MCF 10A (cell line): ENCODE data around the gene GULP1. TPM values are rescaled to one million over a fixed set of nuclear protein-coding genes. Genes with fewer than 3 reads are reported as not detected.

ENCODE experiments used
- BruUV-seq: library from RNA; stranded (reverse); fragments of 400-500 nt; replicated peaks from 2 replicates; lab custom pipeline; 2021; lab: Mats Ljungman, UMichigan
- CTCF ChIA-PET: fragments of 300-600 bp; sonication (Branson Sonifier 250); formaldehyde crosslinking; extraction: SDS; loops from one replicate; lab custom pipeline; 2021; ENCODE audit warnings: antibody characterized with exemption, inconsistent platforms; lab: Yijun Ruan, JAX
- POLR2A ChIA-PET: fragments of 300-600, 350-650 bp; sonication (Branson Sonifier 250); formaldehyde crosslinking; extraction: SDS; loops from one replicate; lab custom pipeline; 2020; ENCODE audit warnings: antibody characterized with exemption, inconsistent platforms; lab: Yijun Ruan, JAX
- DNase-seq: peaks from one replicate; pipeline ENCODE4 v3.0.0-alpha.2; 2018; ENCODE audit not compliant: unreplicated experiment
- H3K27ac Mint-ChIP-seq: one replicate; pipeline ENCODE4 v1.8.0; 2022; ENCODE audit warnings: mild to moderate bottlenecking, low read depth, mixed read lengths; ENCODE audit not compliant: unreplicated experiment
- H3K27me3 Mint-ChIP-seq: one replicate; pipeline ENCODE4 v1.8.0; 2022; ENCODE audit warnings: mixed read lengths; ENCODE audit not compliant: insufficient read depth, unreplicated experiment
- H3K36me3 Mint-ChIP-seq: one replicate; pipeline ENCODE4 v1.8.0; 2022; ENCODE audit warnings: mild to moderate bottlenecking, moderate library complexity, mixed read lengths; ENCODE audit not compliant: insufficient read depth, unreplicated experiment
- H3K4me1 Mint-ChIP-seq: one replicate; pipeline ENCODE4 v1.8.0; 2022; ENCODE audit warnings: mixed read lengths; ENCODE audit not compliant: insufficient read depth, unreplicated experiment
- H3K4me3 Mint-ChIP-seq: one replicate; pipeline ENCODE4 v1.8.0; 2022; ENCODE audit warnings: mild to moderate bottlenecking, moderate library complexity, mixed read lengths; ENCODE audit not compliant: unreplicated experiment
- H3K9me3 Mint-ChIP-seq: one replicate; pipeline ENCODE4 v1.8.0; 2022; ENCODE audit warnings: mixed read lengths; ENCODE audit not compliant: unreplicated experiment
- CTCF ChIP-seq: fragments of 200-600 bp; IDR thresholded peaks from one replicate; pipeline ENCODE4 v1.8.0; 2022; ENCODE audit warnings: antibody characterized with exemption, mild to moderate bottlenecking; ENCODE audit not compliant: unreplicated experiment
- intact Hi-C: fragments of 100-400 bp; cut with micrococcal nuclease; formaldehyde crosslinking; loops from 2 replicates; pipeline ENCODE4 v1.14.1; 2022
- total RNA-seq: library from RNA; stranded (reverse); gene quantifications from 2 replicates; pipeline ENCODE4 v1.2.3, GENCODE V29; 2022

The GULP1 gene
- total RNA-seq, 1 experiment from 2014 or later = 4.2 TPM

- intact Hi-C loops = no loop called here
- no peak for TF ChIP-seq CTCF
- Mint-ChIP-seq H3K27ac (no peak overlapping the region), H3K4me3 (no peak overlapping the region), H3K27me3 (no peaks in the 10 kb centered on the region), H3K36me3 (no peaks in the 10 kb centered on the region), H3K9me3 (no peaks in the 10 kb centered on the region), H3K4me1 (no peaks in the 10 kb centered on the region)
- DNase-seq = peak; percentile 6
- no TSS peak for BruUV-seq
- POLR2A ChIA-PET = no interaction called here
- CTCF ChIA-PET = no interaction called here
Measured at GRCh38 chr2:188596054-188596453, 304.4 kb downstream of the GULP1 start.

DNA sequence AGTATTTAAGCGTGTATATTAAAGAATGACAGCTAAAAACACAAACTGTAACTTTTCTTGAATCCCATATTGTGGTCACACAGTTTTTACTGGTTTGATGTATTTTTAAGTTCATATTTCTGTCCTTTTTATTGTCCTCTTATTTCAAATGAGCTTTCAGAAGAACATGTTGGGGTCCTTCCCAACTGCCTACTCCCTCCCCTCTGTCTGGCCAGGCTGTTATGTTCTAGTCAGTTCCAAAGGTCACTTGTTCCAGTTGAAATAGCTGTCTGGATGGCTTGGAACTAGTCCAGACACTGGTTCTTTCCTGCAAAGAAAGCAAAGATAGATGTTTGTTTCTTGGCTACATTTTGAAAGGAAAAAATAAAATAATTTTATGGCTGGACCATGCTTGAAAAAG is 306.9 kb downstream of the GULP1 start:
- no peaks in the 10 kb centered on the region for H3K27me3 Mint-ChIP-seq
- POLR2A ChIA-PET = interaction anchor here (0.6 kb wide), 3 partner anchors 45 to 467 kb away, joined by 3 read pairs; no protein-coding TSS in a partner anchor
- no TSS peak for BruUV-seq
- H3K9me3 Mint-ChIP-seq = no peaks in the 10 kb centered on the region
- H3K4me1 Mint-ChIP-seq = no peaks in the 10 kb centered on the region
- no peaks in the 10 kb centered on the region for H3K36me3 Mint-ChIP-seq
- CTCF ChIA-PET = no interaction called here
- intact Hi-C loops = no loop called here
- no peak for TF ChIP-seq CTCF
- no peak for DNase-seq
- no peak overlapping the region for H3K27ac Mint-ChIP-seq
- H3K4me3 Mint-ChIP-seq = no peak overlapping the region

- Mint-ChIP-seq H3K36me3 (no peaks in the 10 kb centered on the region), H3K4me1 (no peaks in the 10 kb centered on the region), H3K9me3 (no peaks in the 10 kb centered on the region), H3K27ac (no peak overlapping the region), H3K27me3 (no peaks in the 10 kb centered on the region), H3K4me3 (no peak overlapping the region)
- intact Hi-C loops = no loop called here
- no TSS peak for BruUV-seq
- POLR2A ChIA-PET = interaction anchor here (0.6 to 0.7 kb wide), 4 partner anchors 28 to 304 kb away, joined by 3 read pairs; no protein-coding TSS in a partner anchor
- TF ChIP-seq CTCF = no peak
- DNase-seq = no peak
- CTCF ChIA-PET = no interaction called here
Measured at GRCh38 chr2:188599140-188599539, 307.5 kb downstream of the GULP1 start.

GRCh38 chr2:188600536-188601210 is 309.0 kb downstream of the GULP1 start:
- no peaks in the 10 kb centered on the region for H3K9me3 Mint-ChIP-seq
- intact Hi-C loops = no loop called here
- BruUV-seq = no TSS peak
- no peak for DNase-seq
- H3K27me3 Mint-ChIP-seq = no peaks in the 10 kb centered on the region
- POLR2A ChIA-PET = no interaction called here
- H3K36me3 Mint-ChIP-seq = no peaks in the 10 kb centered on the region
- H3K4me1 Mint-ChIP-seq = no peaks in the 10 kb centered on the region
- no peak for TF ChIP-seq CTCF
- H3K27ac Mint-ChIP-seq = no peak overlapping the region
- no peak overlapping the region for H3K4me3 Mint-ChIP-seq
- CTCF ChIA-PET = interaction anchor here (0.6 kb wide), 1 partner anchor 223 kb away, joined by 3 read pairs; no protein-coding TSS in a partner anchor
